Stomach smooth muscle (tissue), 2 donors: ENCODE data around the gene TNNT2.

Experiments
- H3K27ac ChIP-seq: one replicate; pipeline ENCODE4 v1.7.0; 2013; ENCODE audit warnings: mild to moderate bottlenecking, low read length, inconsistent platforms
- H3K27me3 ChIP-seq, 2 donors: one replicate each; pipeline ENCODE4 v1.7.0; 2013; ENCODE audit warnings: low read length in 2 of 2; ENCODE audit not compliant: insufficient read depth in 2 of 2, control insufficient read depth in 1 of 2
- H3K36me3 ChIP-seq, 2 donors: one replicate each; pipeline ENCODE4 v1.7.0; 2013; ENCODE audit warnings: low read length in 2 of 2; ENCODE audit not compliant: control insufficient read depth in 2 of 2, insufficient read depth in 2 of 2
- H3K4me1 ChIP-seq: one replicate; pipeline ENCODE4 v1.7.0; 2013; ENCODE audit warnings: low read length; ENCODE audit not compliant: control insufficient read depth, insufficient read depth
- H3K4me3 ChIP-seq, 2 donors: one replicate each; pipeline ENCODE4 v1.7.0; 2013; ENCODE audit warnings: low read length in 2 of 2
- H3K9ac ChIP-seq, 2 donors: one replicate each; pipeline ENCODE4 v1.7.0; 2013; ENCODE audit warnings: low read length in 2 of 2, mild to moderate bottlenecking in 1 of 2
- H3K9me3 ChIP-seq, 2 donors: one replicate each; pipeline ENCODE4 v1.7.0; 2013; ENCODE audit warnings: low read length in 2 of 2; ENCODE audit not compliant: control insufficient read depth in 2 of 2
- donor health status: healthy.
- donor health status: Pancreatic carcinoma.

TNNT2 gene

DNA sequence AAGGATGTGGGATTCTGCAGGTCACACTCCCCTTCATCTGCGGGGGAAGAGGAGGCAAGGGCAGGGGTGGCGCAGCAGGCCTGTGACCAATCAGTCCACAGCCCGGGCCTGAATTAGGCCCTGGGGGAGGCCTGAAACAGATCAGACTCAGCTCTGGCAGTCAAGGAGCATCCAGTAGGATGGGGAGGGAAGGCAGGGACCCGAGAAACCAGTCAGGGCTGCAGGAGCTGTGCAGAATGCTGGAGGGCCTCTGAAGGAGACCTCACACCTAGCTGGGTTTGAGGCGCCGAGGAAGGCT lies 12.7 kb downstream of the TNNT2 start:
- no peak overlapping the region for H3K9ac ChIP-seq
- H3K4me3 ChIP-seq, result no peak overlapping the region
- no peaks in the 10 kb centered on the region for H3K4me1 ChIP-seq
- H3K27me3 ChIP-seq, result peaks cover 4 to 6% of the 10 kb centered on the region in 2 donors
- no peaks in the 10 kb centered on the region for H3K36me3 ChIP-seq
- no peak overlapping the region for H3K27ac ChIP-seq
- H3K9me3 ChIP-seq, result no peaks in the 10 kb centered on the region

DNA sequence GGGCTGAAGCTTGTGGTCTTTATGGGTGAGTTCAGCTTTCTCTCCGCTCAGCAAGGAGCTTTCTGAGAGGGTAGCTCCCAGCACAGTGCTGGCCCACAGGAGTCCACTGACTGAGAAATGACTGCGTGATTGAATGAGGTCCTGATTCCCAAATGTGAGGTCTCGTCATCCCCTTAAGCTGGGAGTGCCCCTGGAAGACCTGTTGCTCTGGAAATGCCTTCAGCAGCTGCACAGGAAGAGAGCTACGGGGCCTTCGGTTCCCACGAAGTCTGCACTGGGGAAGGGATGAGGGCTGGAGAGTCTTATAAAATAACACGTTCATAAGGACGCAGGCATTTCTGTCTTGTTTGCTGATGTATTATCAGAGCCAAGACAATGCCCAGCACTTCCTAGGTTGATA lies 14.0 kb downstream of the TNNT2 start:
- Histone ChIP-seq H3K36me3 (no peaks in the 10 kb centered on the region), H3K4me3 (no peak overlapping the region), H3K27ac (no peak overlapping the region), H3K27me3 (peaks cover 0 to 2% of the 10 kb centered on the region in 2 donors), H3K9ac (no peak overlapping the region), H3K4me1 (no peaks in the 10 kb centered on the region), H3K9me3 (no peaks in the 10 kb centered on the region)

DNA sequence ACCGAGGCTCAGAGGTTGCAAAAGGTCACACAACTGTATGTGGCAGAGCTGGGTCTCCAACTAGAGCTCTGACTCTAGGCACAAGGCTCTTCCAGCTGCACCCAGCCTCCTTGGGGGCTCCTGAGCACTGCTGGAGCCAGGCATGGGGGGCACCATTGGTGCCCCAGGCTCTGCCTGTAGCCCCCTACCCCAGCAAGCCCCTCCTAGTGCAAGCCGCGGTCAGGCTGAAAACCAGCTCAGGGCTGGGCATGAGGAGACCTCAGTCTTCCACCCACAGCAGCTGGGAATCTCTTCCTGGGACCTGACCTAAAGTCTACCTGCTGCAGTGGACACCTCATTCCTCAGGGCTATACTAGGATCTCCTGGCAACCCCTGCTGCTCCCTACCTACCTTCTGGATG lies 14.6 kb downstream of the TNNT2 start:
- H3K9ac ChIP-seq, result no peak overlapping the region
- H3K4me3 ChIP-seq, result no peak overlapping the region
- no peak overlapping the region for H3K27ac ChIP-seq
- no peaks in the 10 kb centered on the region for H3K9me3 ChIP-seq
- no peaks in the 10 kb centered on the region for H3K4me1 ChIP-seq
- H3K27me3 ChIP-seq, result peaks cover 0 to 2% of the 10 kb centered on the region in 2 donors
- H3K36me3 ChIP-seq, result no peaks in the 10 kb centered on the region

DNA sequence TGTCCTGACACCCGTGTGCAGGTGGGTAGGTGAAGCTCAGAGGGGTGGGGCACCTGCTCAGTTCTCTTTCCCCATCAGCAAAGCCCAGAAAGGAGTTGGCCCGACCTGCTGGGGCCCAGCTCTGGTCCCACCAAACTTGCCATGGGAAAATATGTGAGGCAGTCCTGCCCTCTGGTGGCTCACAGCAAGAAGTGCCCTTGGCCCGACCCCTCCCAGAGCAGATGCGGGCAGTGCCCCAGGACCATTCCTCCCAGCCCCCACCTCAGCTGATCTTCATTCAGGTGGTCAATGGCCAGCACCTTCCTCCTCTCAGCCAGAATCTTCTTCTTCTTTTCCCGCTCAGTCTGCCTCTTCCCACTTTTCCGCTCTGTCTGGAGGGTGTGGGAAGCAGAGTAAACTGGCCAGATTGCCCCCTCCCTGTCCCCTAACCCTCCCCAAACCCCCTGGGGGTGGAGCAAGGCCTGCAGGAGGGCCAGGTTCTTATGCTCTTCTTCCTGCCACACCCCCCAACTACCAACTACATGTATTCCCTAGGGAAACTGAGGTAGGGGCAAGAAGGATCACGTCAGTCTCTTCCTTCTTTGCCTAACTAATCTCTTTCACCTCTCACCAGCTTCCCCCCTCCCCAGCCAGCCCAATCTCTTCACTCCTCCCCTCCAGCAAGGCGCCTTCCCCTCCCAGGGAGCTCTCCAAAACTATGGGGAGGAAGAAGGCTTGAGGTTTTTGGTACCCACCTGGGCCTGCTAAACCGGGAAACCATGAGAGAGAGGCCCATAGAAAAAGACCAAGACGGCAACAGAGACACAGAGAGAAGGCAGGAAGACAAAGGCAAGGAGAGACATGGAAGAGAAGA lies 15.6 kb downstream of the TNNT2 start:
- H3K27ac ChIP-seq, result no peak overlapping the region
- no peaks in the 10 kb centered on the region for H3K36me3 ChIP-seq

DNA sequence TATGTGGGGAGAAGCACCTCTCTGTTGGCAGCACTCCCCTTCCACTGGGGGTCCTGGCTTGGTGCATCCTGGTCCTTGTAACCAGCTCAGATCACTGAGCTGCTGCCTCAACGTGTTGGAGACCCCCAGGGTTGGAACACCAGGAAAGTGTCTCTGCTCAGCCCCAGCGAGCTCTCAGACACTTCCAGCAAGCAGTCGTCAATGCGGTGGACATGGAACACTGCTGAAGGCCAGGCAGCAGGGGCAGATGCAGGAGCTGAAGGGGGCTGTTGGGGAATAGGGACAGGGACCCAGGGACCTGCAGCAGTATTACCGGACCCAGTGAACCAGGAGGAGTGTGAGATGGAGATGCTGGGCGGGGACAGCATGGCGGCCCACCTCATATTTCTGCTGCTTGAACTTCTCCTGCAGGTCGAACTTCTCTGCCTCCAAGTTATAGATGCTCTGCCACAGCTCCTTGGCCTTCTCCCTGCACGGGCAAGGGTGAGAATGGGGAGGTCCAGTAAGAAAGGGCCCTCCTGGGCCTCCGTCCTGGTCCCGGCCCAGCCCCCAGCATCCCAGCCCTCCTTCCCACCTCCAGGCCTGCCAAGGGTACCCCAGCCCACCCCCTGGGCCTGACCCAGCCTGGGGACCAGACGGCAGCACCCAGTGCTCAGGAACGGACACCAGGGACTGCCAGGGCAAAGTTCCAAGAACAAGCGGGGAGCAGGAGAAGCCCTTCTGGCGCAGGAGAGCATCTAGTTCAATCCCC lies 16.4 kb downstream of the TNNT2 start:
- Histone ChIP-seq H3K36me3 (no peaks in the 10 kb centered on the region), H3K9me3 (no peaks in the 10 kb centered on the region), H3K4me1 (no peaks in the 10 kb centered on the region), H3K27me3 (no peaks in the 10 kb centered on the region), H3K27ac (no peak overlapping the region), H3K9ac (no peak overlapping the region), H3K4me3 (no peak overlapping the region)

More for the DNA sequence above, 15.6 kb downstream of the TNNT2 start:
- no peak overlapping the region for H3K4me3 ChIP-seq
- no peaks in the 10 kb centered on the region for H3K9me3 ChIP-seq
- H3K27me3 ChIP-seq, result peaks cover 0 to under 1% of the 10 kb centered on the region in 2 donors
- H3K9ac ChIP-seq, result no peak overlapping the region
- no peaks in the 10 kb centered on the region for H3K4me1 ChIP-seq

DNA sequence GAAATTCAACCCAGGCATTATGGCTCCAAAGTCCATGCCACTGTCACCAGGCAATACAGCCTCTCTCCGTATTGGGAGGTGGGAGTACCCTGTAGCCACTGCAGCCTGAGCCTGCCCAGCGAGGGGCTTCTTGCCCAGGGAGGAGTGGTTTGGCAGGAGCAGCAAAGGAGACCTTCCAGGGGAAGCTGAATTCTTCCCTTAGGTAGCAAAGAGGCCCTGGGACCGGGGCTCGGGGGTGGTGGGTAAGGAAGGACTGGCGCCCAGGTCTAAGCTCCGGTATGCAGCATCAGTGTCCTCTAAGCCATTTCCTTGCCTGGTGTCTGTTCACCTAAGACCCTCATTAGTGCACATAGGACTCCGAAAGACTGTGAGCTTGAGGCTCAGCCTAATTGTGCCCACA lies 17.0 kb downstream of the TNNT2 start:
- Histone ChIP-seq H3K36me3 (no peaks in the 10 kb centered on the region), H3K27ac (no peak overlapping the region), H3K4me3 (no peak overlapping the region), H3K9ac (no peak overlapping the region), H3K9me3 (no peaks in the 10 kb centered on the region), H3K4me1 (no peaks in the 10 kb centered on the region), H3K27me3 (no peaks in the 10 kb centered on the region)

DNA sequence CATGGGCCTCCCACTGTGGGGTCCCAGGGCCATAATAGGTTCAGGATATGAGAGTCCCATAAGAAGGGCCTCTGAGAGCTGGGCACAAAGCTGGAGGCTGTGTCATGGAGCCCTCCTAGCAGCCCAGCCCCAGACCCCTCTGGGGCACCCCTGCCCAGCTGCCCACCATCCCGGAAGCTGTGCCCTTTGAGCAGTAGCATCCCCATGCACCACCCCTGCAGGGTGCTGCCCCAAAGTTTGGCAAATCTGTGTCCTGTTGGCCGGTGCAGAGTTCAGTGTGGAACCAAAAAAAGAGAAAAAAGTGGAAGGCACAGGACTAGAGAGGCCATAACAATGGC lies 17.6 kb downstream of the TNNT2 start:
- Histone ChIP-seq H3K36me3 (no peaks in the 10 kb centered on the region), H3K4me1 (no peaks in the 10 kb centered on the region), H3K4me3 (no peak overlapping the region), H3K27me3 (no peaks in the 10 kb centered on the region), H3K9me3 (no peaks in the 10 kb centered on the region), H3K9ac (no peak overlapping the region), H3K27ac (no peak overlapping the region)

DNA sequence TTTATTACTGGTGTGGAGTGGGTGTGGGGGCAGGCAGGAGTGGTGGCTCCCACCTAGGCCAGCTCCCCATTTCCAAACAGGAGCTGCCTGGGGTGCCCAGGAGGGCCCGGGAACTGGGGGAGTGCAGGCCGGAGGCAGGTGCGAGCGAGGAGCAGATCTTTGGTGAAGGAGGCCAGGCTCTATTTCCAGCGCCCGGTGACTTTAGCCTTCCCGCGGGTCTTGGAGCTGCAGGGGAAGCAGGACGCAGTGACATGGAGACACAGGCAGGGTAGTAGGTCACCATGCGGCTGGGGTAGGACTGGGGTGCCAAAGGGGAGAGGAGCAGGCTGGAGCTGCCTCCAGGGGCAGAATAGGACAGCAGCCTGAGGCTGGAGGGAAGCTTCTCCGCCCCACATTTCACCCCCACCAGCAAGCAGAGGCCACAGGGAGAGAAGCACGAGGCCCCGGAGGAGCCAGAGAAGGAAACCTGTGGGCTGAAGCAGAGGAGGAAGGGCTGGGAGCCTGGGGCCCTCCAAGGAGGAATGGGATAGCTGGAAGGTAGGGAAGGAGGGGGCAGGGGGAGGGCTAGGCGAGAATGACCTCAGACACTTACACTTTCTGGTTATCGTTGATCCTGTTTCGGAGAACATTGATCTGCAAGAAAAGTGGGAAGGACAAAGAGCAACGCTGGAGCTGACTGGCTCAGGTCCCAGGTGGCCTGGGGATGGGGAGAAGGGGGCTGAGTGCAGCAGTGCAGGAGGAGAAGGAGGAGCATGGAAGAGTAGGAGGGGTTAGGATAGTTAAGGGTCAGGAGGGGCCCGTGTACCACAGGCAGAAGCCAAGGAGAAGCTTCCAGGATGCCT lies 18.2 kb downstream of the TNNT2 start:
- H3K4me1 ChIP-seq, result no peaks in the 10 kb centered on the region
- H3K27me3 ChIP-seq, result no peaks in the 10 kb centered on the region
- no peak overlapping the region for H3K27ac ChIP-seq
- no peak overlapping the region for H3K9ac ChIP-seq
- no peak overlapping the region for H3K4me3 ChIP-seq
- no peaks in the 10 kb centered on the region for H3K9me3 ChIP-seq
- H3K36me3 ChIP-seq, result no peaks in the 10 kb centered on the region

DNA sequence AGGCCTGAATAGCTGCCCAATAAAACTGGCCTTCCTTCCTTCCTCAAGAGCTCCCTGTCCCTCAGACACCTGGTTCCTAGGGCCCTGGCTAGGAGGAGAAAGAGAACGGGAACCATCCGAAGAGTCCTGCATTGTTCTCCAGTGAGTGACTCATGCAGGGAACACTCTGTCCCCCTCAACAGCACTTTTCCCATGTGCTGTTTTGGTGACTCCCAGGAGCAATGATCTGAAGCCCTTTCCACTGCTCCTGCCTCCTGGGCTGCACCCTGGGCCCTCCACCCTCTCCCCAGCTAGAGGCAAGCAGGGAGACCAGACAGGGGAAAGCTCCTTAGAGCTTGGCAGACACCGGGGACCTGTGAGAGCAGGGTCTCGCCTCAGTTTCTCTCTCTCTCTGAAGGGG lies 18.9 kb downstream of the TNNT2 start:
- H3K9ac ChIP-seq, result no peak overlapping the region
- no peaks in the 10 kb centered on the region for H3K36me3 ChIP-seq

DNA sequence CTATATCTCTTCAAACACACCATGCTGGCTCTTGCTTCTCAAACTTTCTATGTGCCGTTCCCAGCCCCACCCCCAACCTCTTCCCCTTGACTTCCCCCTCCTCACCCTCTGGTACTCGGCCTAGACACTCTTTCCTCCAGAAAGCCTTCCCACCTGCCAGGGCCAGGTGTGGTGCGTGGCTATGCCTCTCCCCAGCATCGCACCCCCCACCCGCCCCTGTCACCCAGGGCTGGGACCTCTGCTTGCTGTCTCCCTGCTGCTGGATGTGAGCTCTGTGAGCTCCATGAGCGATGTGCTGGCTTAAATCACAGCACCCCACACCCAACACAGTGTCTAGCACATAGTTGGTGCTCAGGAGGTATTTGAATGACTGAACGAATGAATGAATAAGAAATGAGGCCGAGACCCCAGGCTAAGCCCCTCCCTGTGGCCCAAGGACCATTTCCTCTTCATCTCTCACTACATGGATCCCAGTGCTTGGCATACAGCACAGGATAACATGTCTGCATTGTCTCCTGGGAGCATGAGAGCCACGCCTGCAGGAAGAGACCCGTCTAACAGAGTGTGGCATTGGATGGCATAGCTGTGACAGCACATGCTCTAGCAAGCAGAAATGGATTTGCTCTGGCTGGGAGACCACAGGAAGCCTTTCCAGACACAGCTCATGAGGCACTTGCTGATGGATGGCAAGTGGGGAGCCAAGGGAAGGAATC lies 19.7 kb downstream of the TNNT2 start:
- H3K9ac ChIP-seq, result no peak overlapping the region
- no peaks in the 10 kb centered on the region for H3K9me3 ChIP-seq
- no peak overlapping the region for H3K27ac ChIP-seq
- no peaks in the 10 kb centered on the region for H3K4me1 ChIP-seq
- H3K36me3 ChIP-seq, result no peaks in the 10 kb centered on the region
- peaks cover 0 to 8% of the 10 kb centered on the region in 2 donors for H3K27me3 ChIP-seq
- H3K4me3 ChIP-seq, result no peak overlapping the region

More for the DNA sequence above, 18.9 kb downstream of the TNNT2 start:
- Histone ChIP-seq H3K27me3 (peaks cover 0 to under 1% of the 10 kb centered on the region in 2 donors), H3K4me1 (no peaks in the 10 kb centered on the region), H3K9me3 (no peaks in the 10 kb centered on the region), H3K4me3 (no peak overlapping the region), H3K27ac (no peak overlapping the region)
